Measurements from ENCODE around the gene RSU1. TPM values are rescaled to one million over a fixed set of nuclear protein-coding genes. Genes with fewer than 3 reads are reported as not detected.
"Not testable (repeated sequence)": the region's sequence is repeated elsewhere in the genome, so short reads cannot be mapped to it uniquely, and the experiment has no call there.

RSU1 gene
- polyA plus RNA-seq, 2 of the 4 experiments (the other 2 are of a cell fraction) = 99.3 to 114 TPM

GRCh38 chr10:16832351-16833080, 15.3 kb upstream of the RSU1 start:
- ChIA-PET POLR2A (no interaction called here), CTCF (interaction anchor here (1.2 to 1.9 kb wide), 2 partner anchors 10 to 12 kb away, joined by 4 to 13 read pairs; no protein-coding TSS in a partner anchor)
- 40% methylated on average over 11 of the region's 11 CpGs for WGBS (ENCODE audit: missing lambda C conversion rate)
- Histone ChIP-seq H3K27ac (no peak overlapping the region), H3K4me1 (no peaks in the 10 kb centered on the region), H3K4me2 (peak overlapping the region; percentile 13; the same call in 1 of the 3 replicates), H3K4me3 (no peak overlapping the region), H3K9me3 (no peaks in the 10 kb centered on the region)
- DNase-seq (ENCODE audit: low read depth in 1 of 2, low spot score in 1 of 2) = peak in 1 of 2 experiments; percentile 44
- no peak for FAIRE-seq
- peak; percentile 38 to 54; a peak in 3 of 6 replicates for ATAC-seq
- no peak for TF ChIP-seq HMGXB4 (CRISPR knock-in tag; IDR thresholded peaks at IDR 0.05; ENCODE audit: borderline replicate concordance)
- TF ChIP-seq ESRRA (IDR thresholded peaks at IDR 0.05; ENCODE audit: borderline replicate concordance, low read length) = no peak
- no peak for TF ChIP-seq MYC (IDR thresholded peaks at IDR 0.05; ENCODE audit: borderline replicate concordance, low read length)

DNA sequence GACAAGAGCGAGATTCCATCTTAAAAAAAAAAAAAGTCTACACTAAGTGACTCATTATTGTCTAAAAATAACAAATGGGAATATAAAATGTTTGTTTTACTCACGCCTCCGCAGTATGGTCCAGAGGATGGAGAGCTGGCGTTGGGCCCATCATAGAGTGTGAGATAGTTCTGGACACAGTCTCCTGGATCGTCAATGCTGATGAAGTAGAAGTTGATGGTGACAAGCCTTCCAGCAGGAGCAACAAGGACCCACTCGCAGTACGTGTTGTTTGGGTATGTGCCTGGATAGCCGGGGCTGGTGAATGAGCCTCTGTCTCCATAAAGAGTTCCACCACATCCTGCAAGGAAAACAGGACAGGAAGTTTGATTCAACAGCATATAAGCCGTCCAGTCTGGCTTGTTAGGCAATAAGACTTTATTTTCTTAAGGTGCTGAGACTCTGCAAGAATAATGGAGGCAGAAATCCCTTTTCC, 11.5 kb upstream of the RSU1 start:
- peak overlapping the region; percentile 23; the same call in 1 of the 3 replicates for H3K4me2 ChIP-seq

GRCh38 chr10:16828114-16828568, 10.9 kb upstream of the RSU1 start:
- Histone ChIP-seq H3K9me3 (no peaks in the 10 kb centered on the region; the same call in 2 of the 3 replicates), H3K4me3 (no peak overlapping the region), H3K4me1 (no peaks in the 10 kb centered on the region), H3K27ac (no peak overlapping the region), H3K4me2 (peak overlapping the region; percentile 46; the same call in 2 of the 3 replicates)
- no peak for FAIRE-seq
- 7% methylated on average over 11 of the region's 11 CpGs for WGBS (ENCODE audit: missing lambda C conversion rate)
- peak; percentile 22 to 79 for DNase-seq (ENCODE audit: low read depth in 1 of 2, low spot score in 1 of 2)
- ChIA-PET POLR2A (interaction anchor here (0.7 kb wide), 1 partner anchor 188 kb away, joined by 3 read pairs; no protein-coding TSS in a partner anchor), CTCF (interaction anchor here (0.6 to 4.0 kb wide), 39 partner anchors 8 to 1423 kb away, joined by 3 to 31 read pairs (median 4); partner anchors contain the start of genes RSU1 and TRDMT1)
- TF ChIP-seq CTCF (IDR thresholded peaks at IDR 0.05) = peak; percentile 74
- TF ChIP-seq TFCP2L1 (CRISPR knock-in tag; IDR thresholded peaks at IDR 0.05) = no peak
- no peak for TF ChIP-seq CHD4 (IDR thresholded peaks at IDR 0.05; ENCODE audit: borderline replicate concordance)
- TF ChIP-seq HDAC2 (IDR thresholded peaks at IDR 0.05) = no peak
- peak; percentile 78 to 79 for TF ChIP-seq RAD21 (conservative IDR thresholded peaks at IDR 0.05 in 1 of 2, IDR thresholded peaks at IDR 0.05 in 1 of 2)
- no peak for TF ChIP-seq POLR2AphosphoS2 (conservative IDR thresholded peaks at IDR 0.05; ENCODE audit: low read length)
- peak; percentile 82 for TF ChIP-seq SMC3 (IDR thresholded peaks at IDR 0.05)
- ATAC-seq = peak; percentile 77 to 87; a peak in 5 of 6 replicates

More for the DNA sequence above, 11.5 kb upstream of the RSU1 start:
- ChIA-PET POLR2A (interaction anchor here (0.7 kb wide), 1 partner anchor 187 kb away, joined by 3 read pairs; no protein-coding TSS in a partner anchor), CTCF (interaction anchor here (0.6 to 4.0 kb wide), 29 partner anchors 9 to 1635 kb away, joined by 3 to 31 read pairs (median 4); partner anchors contain the start of genes RSU1 and TRDMT1)
- no peak overlapping the region for H3K27ac ChIP-seq
- H3K9me3 ChIP-seq = no peaks in the 10 kb centered on the region
- H3K4me3 ChIP-seq = no peak overlapping the region
- H3K4me1 ChIP-seq = no peaks in the 10 kb centered on the region
- TF ChIP-seq NR3C1 (IDR thresholded peaks at IDR 0.05) = no peak
- TF ChIP-seq NPAS2 (CRISPR knock-in tag; IDR thresholded peaks at IDR 0.05; ENCODE audit: borderline replicate concordance) = no peak
- TF ChIP-seq, protein P1, sequence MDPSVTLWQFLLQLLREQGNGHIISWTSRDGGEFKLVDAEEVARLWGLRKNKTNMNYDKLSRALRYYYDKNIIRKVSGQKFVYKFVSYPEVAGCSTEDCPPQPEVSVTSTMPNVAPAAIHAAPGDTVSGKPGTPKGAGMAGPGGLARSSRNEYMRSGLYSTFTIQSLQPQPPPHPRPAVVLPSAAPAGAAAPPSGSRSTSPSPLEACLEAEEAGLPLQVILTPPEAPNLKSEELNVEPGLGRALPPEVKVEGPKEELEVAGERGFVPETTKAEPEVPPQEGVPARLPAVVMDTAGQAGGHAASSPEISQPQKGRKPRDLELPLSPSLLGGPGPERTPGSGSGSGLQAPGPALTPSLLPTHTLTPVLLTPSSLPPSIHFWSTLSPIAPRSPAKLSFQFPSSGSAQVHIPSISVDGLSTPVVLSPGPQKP (IDR thresholded peaks at IDR 0.05; ENCODE audit: low read depth, low read length) = no peak
- TF ChIP-seq FOSL2 (IDR thresholded peaks at IDR 0.05) = no peak
- TF ChIP-seq FOSL2 (CRISPR knock-in tag; IDR thresholded peaks at IDR 0.05) = no peak
- no peak for TF ChIP-seq FOXS1 (CRISPR knock-in tag; IDR thresholded peaks at IDR 0.05)
- TF ChIP-seq ZNF302 (CRISPR knock-in tag; IDR thresholded peaks at IDR 0.05) = no peak
- TF ChIP-seq HDAC2 (IDR thresholded peaks at IDR 0.05) = no peak
- TF ChIP-seq KDM1A (IDR thresholded peaks at IDR 0.05; ENCODE audit: low read depth) = no peak
- TF ChIP-seq SREBF2 (IDR thresholded peaks at IDR 0.05) = no peak
- FAIRE-seq (no peak), ATAC-seq (peak; percentile 16 to 27; a peak in 2 of 6 replicates), DNase-seq (ENCODE audit: low read depth in 1 of 2, low spot score in 1 of 2) (no peak)
- WGBS (ENCODE audit: missing lambda C conversion rate) = 50% methylated on average over 9 of the region's 9 CpGs

DNA sequence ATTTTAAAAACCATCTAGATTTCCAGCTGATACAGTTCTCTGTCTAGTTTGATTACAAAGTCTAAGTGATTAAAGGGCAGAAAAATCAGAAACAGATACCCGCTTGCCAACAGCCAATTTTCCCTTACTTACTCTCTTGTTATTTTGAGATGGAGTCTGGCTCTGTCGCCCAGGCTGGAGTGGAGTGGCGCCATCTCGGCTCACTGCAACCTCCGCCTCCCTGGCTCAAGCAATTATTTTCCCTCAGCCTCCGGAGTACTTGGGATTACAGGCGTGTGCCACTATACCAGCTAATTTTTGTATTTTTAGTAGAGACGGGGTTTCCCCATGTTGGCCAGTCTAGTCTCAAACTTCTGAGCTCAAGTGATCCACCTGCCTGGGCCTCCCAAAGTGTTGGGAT, 10.2 kb upstream of the RSU1 start:
- peak overlapping the region; percentile 46; the same call in 1 of the 3 replicates for H3K4me2 ChIP-seq
- H3K4me1 ChIP-seq; H3K4me3 ChIP-seq; POLR2A ChIA-PET; H3K27ac ChIP-seq; FAIRE-seq; DNase-seq (ENCODE audit: low read depth in 1 of 2, low spot score in 1 of 2); H3K9me3 ChIP-seq: not testable (repeated sequence)
- WGBS (ENCODE audit: missing lambda C conversion rate) = 41% methylated on average over 8 of the region's 8 CpGs
- peak in 1 of 2 experiments; percentile 48; a peak in 1 of 6 replicates for ATAC-seq
- CTCF ChIA-PET = interaction anchor here (0.7 to 4.0 kb wide), 31 partner anchors 8 to 1423 kb away, joined by 3 to 31 read pairs (median 4); partner anchors contain the start of gene RSU1

Data from A549 (cell line).